Uterus (tissue), 2 donors: Measurements from ENCODE around the gene MYO15A.

Source experiments
- POLR2A ChIP-seq, 2 donors: fragments of 450-650 bp; IDR thresholded peaks; one replicate each; pipeline ENCODE4 v1.6.1; 2016; ENCODE audit warnings: antibody characterized with exemption in 2 of 2, mild to moderate bottlenecking in 1 of 2, moderate library complexity in 1 of 2
- TF ChIP-seq, protein P1 (sequence below), 4 experiments: fragments of 200-600 bp in 2 of 4; fragments of 450-650 bp in 2 of 4; sonication (generic) in 2 of 4; IDR thresholded peaks; one replicate each; pipeline ENCODE4 v1.5.1; 2016 to 2019; ENCODE audit warnings: antibody characterized with exemption in 4 of 4, mild to moderate bottlenecking in 2 of 4, moderate library complexity in 1 of 4

GRCh38 chr17:18106211-18106610 lies 2.3 kb upstream of the MYO15A start:
- TF ChIP-seq, protein P1, sequence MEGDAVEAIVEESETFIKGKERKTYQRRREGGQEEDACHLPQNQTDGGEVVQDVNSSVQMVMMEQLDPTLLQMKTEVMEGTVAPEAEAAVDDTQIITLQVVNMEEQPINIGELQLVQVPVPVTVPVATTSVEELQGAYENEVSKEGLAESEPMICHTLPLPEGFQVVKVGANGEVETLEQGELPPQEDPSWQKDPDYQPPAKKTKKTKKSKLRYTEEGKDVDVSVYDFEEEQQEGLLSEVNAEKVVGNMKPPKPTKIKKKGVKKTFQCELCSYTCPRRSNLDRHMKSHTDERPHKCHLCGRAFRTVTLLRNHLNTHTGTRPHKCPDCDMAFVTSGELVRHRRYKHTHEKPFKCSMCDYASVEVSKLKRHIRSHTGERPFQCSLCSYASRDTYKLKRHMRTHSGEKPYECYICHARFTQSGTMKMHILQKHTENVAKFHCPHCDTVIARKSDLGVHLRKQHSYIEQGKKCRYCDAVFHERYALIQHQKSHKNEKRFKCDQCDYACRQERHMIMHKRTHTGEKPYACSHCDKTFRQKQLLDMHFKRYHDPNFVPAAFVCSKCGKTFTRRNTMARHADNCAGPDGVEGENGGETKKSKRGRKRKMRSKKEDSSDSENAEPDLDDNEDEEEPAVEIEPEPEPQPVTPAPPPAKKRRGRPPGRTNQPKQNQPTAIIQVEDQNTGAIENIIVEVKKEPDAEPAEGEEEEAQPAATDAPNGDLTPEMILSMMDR (IDR thresholded peaks at IDR 0.05) = no peak
- no peak for TF ChIP-seq POLR2A (IDR thresholded peaks at IDR 0.05)
